Right lobe of liver (tissue), 4 donors: Measurements from ENCODE around the gene IGFBP1.

Experiments
- POLR2A ChIP-seq: fragments of 450-650 bp; IDR thresholded peaks from one replicate; pipeline ENCODE4 v1.6.1; 2017; ENCODE audit warnings: antibody characterized with exemption, mild to moderate bottlenecking
- TF ChIP-seq, protein P1 (sequence below), 4 donors: fragments of 200-600 bp in 3 of 4; fragments of 450-650 bp in 1 of 4; IDR thresholded peaks; one replicate each; pipeline versions ENCODE4 v1.5.1 to v1.8.0; 2016 to 2022; ENCODE audit warnings: antibody characterized with exemption in 4 of 4, mild to moderate bottlenecking in 2 of 4
- donor health status: DM: no; HTN: no; CAD: no.
- donor health status: DM: no; HTN: no; CAD: no.
- donor health status: DM: no; HTN: yes; CAD: no.

DNA sequence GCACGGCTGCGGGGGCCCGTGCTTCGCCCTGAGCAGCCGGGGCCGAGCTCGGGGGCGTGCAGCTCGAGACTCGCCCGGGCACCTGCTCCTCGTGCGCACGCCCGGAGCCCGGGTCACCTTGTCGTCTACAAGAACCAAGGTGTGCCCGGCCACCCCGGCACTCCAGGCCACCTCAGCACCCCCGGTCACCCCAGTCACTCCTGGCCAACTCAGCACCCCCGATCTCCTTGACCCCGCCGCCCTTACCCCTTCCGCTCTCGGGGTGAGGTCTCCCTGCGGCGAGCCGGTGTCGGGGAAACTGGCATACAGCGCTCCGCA lies 33.1 kb downstream of the IGFBP1 start:
- TF ChIP-seq, protein P1, sequence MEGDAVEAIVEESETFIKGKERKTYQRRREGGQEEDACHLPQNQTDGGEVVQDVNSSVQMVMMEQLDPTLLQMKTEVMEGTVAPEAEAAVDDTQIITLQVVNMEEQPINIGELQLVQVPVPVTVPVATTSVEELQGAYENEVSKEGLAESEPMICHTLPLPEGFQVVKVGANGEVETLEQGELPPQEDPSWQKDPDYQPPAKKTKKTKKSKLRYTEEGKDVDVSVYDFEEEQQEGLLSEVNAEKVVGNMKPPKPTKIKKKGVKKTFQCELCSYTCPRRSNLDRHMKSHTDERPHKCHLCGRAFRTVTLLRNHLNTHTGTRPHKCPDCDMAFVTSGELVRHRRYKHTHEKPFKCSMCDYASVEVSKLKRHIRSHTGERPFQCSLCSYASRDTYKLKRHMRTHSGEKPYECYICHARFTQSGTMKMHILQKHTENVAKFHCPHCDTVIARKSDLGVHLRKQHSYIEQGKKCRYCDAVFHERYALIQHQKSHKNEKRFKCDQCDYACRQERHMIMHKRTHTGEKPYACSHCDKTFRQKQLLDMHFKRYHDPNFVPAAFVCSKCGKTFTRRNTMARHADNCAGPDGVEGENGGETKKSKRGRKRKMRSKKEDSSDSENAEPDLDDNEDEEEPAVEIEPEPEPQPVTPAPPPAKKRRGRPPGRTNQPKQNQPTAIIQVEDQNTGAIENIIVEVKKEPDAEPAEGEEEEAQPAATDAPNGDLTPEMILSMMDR (IDR thresholded peaks at IDR 0.05), result no peak
- TF ChIP-seq POLR2A, result no peak
